VCaP (cell line): ENCODE data around the gene ARL3.

Experiments used
- H3K27ac ChIP-seq: fragments of 450-650 bp; 2 replicates; pipeline ENCODE4 v1.5.1; 2017
- TF ChIP-seq, protein P1 (sequence below): fragments of 450-650 bp; conservative IDR thresholded peaks from 2 replicates; pipeline ENCODE4 v1.5.1; 2017; ENCODE audit warnings: mild to moderate bottlenecking, moderate library complexity

ARL3 gene

DNA sequence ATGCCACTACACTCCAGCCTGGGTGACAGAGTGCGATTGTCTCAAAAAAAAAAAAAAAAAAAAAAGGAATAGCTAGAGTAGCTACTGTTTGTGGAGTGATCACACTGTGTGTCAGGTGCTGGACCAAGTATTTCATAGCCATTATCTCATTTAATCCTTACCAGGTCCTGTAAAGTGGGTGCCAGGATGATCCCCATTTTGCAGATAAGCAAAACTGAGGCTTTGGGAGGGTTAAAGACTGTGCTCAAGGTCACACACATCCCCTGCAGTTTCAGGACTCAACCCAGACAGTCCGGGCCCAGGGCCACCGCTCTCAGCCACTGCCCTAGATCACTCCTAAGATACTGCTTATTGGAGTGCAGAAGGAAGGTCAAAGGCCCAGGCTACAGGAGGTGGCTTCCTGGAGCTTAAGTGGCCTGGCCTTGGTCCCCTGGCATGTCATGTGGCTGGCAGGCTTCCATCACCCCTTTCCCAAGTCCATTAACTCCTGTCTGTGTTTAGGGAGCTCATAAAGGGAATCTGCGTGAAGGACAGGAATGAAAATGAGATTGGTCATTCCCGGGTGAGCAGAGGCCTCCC is 17.1 kb upstream of the ARL3 start:
- TF ChIP-seq, protein P1, sequence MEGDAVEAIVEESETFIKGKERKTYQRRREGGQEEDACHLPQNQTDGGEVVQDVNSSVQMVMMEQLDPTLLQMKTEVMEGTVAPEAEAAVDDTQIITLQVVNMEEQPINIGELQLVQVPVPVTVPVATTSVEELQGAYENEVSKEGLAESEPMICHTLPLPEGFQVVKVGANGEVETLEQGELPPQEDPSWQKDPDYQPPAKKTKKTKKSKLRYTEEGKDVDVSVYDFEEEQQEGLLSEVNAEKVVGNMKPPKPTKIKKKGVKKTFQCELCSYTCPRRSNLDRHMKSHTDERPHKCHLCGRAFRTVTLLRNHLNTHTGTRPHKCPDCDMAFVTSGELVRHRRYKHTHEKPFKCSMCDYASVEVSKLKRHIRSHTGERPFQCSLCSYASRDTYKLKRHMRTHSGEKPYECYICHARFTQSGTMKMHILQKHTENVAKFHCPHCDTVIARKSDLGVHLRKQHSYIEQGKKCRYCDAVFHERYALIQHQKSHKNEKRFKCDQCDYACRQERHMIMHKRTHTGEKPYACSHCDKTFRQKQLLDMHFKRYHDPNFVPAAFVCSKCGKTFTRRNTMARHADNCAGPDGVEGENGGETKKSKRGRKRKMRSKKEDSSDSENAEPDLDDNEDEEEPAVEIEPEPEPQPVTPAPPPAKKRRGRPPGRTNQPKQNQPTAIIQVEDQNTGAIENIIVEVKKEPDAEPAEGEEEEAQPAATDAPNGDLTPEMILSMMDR = no peak
- H3K27ac ChIP-seq = no peak overlapping the region

DNA sequence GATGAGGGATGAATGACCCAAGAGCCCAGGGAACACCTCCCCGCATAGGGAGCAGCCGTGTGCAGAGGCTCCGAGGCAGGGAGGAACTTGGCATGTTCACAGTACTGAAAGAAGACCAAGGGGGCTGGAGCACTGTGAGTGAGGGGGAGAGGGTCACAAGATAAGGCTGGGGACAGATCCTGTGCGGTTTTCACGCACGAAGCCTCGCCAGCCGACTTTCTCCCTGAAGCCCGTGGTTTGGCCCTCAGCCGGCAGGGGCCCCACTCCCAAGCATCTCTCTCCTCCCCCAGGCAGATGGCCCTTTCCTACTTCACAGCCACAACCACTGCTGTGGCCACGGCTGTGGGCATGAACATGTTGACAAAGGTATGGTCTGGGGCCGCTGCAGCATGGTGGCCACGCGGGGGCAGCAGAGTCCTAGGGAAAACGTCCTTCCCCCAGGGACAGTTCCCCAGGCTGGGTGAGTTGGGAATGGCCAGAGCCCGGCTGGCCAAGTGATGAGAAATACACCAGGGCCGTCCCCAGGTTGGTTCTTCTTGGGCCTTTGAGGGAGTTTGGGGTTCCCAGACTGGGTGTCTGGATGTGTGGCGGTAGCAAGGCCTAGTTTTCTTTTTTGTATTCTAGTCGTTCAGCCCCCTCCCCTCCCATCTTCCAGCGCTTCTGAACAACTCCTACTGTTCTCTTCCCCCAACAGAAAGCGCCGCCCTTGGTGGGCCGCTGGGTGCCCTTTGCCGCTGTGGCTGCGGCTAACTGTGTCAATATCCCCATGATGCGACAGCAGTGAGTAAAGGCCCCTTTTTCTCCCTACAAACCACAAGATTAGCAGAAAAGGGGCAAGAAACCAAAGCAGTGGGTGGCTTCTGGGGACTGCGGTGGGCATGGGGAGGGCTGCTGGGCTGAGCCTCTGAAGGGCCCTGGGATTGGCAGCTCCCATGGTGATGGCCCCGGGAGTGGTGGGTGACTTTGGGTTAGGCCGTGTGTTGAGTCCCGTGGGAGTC is 15.1 kb upstream of the ARL3 start:
- TF ChIP-seq, protein P1 = peak; percentile 94
- no peak overlapping the region for H3K27ac ChIP-seq

DNA sequence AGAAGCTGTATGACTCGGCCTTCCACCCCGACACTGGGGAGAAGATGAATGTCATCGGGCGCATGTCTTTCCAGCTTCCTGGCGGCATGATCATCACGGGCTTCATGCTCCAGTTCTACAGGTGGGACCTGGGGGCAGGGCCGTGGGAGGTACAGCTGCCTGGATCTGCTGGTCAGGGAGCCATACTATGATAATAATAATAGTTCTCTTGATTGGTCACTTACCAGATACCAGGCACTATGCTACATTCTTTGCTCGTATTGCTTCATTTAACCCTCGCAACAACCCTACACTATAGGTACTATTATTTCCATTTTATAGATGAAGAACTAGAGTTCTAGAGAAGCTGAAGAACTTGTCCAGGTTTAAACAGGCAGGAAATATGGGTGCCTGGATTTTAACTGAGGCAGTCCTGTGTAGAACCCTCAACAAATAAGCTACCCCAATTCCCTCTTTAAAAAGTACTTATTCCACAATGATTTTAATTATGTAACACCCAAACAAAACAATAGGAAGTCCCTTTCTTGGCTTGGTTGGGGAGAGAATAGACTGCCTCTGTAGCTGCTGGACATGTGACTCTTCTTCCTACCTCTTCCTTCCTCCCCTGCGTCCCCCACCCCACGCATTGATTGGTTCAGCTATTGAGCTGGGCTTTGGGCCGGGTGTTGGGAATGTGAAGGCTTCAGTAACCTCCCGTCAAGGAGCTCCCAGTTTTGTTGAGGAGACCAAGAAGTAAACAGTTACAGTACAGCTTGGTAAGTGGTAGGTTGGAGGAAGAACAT is 13.0 kb upstream of the ARL3 start:
- H3K27ac ChIP-seq = no peak overlapping the region
- TF ChIP-seq, protein P1 = no peak

DNA sequence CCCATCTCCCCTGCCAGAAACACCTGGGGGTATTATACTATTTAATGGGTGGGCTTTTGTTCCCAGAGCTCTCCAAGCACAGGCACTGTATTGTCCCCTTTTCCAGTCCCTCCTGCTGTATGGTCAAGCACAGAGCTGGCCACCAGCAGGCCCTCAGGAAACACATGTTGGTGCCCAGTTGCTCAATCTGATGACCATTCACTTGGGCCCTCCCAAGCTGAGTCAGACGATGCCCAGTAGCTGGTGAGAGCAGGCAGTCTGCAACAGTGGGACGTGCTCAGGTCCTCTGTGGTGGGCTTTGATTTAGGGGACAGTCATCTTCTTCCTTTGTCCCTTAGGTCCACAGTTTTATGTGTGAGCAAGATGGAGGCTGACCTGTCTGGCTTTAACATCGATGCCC is 12.1 kb upstream of the ARL3 start:
- TF ChIP-seq, protein P1 = no peak
- H3K27ac ChIP-seq = no peak overlapping the region

DNA sequence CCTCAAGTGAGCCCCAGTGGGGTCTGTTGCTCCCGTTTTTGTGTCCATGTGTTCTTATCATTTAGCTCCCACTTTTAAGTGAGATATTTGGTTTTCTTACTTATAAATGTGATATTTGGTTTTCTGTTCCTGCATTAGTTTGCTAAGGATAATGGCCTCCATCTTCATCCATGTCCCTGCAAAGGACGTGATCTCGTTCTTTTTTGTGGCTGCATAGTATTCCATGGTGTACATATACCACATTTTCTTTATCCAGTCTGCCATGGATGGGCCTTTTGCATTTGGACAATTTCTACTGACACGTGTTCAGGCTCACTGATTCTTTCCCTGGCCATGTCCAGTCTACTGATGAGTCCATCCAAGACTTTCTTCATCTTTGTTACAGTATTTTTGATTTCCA is 9.8 kb upstream of the ARL3 start:
- TF ChIP-seq, protein P1 = no peak

DNA sequence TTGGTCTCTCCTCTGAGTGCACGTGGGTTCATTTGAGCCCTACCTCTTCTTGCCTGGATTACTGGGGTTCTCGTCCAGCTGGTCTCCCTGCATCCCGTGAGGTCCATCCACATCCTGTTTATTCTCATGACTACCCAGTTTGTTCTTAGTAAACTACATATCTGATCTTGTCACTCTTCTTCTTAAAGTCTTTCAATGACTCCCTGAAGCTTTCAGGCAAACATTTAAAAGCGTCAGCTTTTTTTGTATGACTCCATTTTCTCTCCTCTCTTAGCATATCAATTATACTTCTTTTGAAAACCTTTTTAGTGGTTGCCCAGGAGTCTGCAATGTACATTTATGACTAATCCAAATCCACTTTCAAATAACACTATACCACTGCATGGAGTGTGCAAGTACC is 7.8 kb upstream of the ARL3 start:
- TF ChIP-seq, protein P1 = no peak
- no peak overlapping the region for H3K27ac ChIP-seq

More for the DNA sequence above, 9.8 kb upstream of the ARL3 start:
- no peak overlapping the region for H3K27ac ChIP-seq

DNA sequence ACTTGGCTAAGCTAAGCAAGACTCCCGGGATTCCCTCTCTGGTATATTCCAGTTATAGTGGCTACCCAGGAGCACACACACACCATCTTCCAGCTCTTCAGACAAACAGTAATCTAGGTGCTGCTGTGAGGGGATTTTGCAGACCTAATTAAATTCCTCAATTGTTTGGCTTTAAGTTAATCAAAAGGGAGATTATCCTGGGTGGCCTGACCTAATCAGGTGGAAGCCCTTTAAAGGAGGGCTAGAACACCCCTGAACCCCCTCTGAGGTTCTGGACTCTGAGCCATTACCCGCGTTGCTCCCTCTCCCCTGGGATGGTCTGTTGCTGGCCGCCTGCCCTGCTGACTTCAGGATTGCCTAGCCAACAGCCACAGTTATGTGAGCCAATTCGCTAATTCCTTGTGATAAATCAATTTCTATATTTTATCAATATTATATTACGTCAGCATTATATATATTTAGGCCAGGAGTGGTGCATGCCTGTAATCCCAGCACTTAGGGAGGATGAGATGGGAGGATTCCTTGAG is 6.6 kb upstream of the ARL3 start:
- TF ChIP-seq, protein P1 = no peak
- H3K27ac ChIP-seq = no peak overlapping the region
